T-cell (primary cell): ENCODE results near the gene FAM20C. TPM values are rescaled to one million over a fixed set of nuclear protein-coding genes. Genes with fewer than 3 reads are reported as not detected.

Experiments
- ATAC-seq, 4 experiments: fragments of 200-7000 bp in 3 of 4; fragments of 150-1000 bp in 1 of 4; cut with Tn5 transposase; replicated peaks in 1 of 4; 1 replicate in 3 of 4; 2 replicates in 1 of 4; pipeline ENCODE4 v1.10.0; 2021; ENCODE audit warnings: moderate library complexity in 3 of 4, mild to moderate bottlenecking in 2 of 4, moderate number of reproducible peaks in 1 of 4
- CTCF ChIA-PET, 2 donors: fragments of 300-600 bp; sonication (Branson Sonifier 250); formaldehyde crosslinking; loops; one replicate each; lab custom pipeline; 2022; ENCODE audit warnings: antibody characterized with exemption in 2 of 2; lab: Charles Lee
- POLR2A ChIA-PET, 2 donors: fragments of 300-600 bp; sonication (Branson Sonifier 250); formaldehyde crosslinking; loops; one replicate each; lab custom pipeline; 2022; ENCODE audit warnings: antibody characterized with exemption in 2 of 2; lab: Charles Lee
- DNase-seq, 35 experiments: peaks; one replicate each; pipeline versions ENCODE4 v3.0.0 to v3.0.0-alpha.2; 2013 to 2023
- H3K27ac ChIP-seq: one replicate; pipeline ENCODE4 v1.5.1; 2013; ENCODE audit warnings: low read length
- H3K27me3 ChIP-seq, 2 experiments: replicated peaks in 1 of 2; 1 replicate in 1 of 2; 2 replicates in 1 of 2; pipeline versions ENCODE4 v1.6.1 to v1.7.0; 2013; ENCODE audit warnings: low read length in 1 of 2, mixed read lengths in 1 of 2; ENCODE audit not compliant: control insufficient read depth in 2 of 2, insufficient read depth in 2 of 2; ENCODE audit errors: extremely low read depth in 1 of 2
- H3K36me3 ChIP-seq, 2 donors: 1 replicate in 1 of 2; 2 replicates in 1 of 2; pipeline versions ENCODE4 v1.6.1 to v1.7.0; 2013; ENCODE audit warnings: low read length in 1 of 2; ENCODE audit not compliant: control insufficient read depth in 2 of 2, insufficient read depth in 1 of 2; ENCODE audit errors: extremely low read depth in 1 of 2
- H3K4me1 ChIP-seq, 2 experiments: 1 replicate in 1 of 2; 2 replicates in 1 of 2; pipeline versions ENCODE4 v1.6.1 to v1.7.0; 2013; ENCODE audit warnings: low read length in 2 of 2, mixed read lengths in 1 of 2; ENCODE audit not compliant: insufficient read depth in 2 of 2, control insufficient read depth in 1 of 2; ENCODE audit errors: extremely low read depth in 1 of 2
- H3K4me3 ChIP-seq, 2 donors: 1 replicate in 1 of 2; 2 replicates in 1 of 2; pipeline versions ENCODE4 v1.5.1 to v1.7.0; 2013; ENCODE audit warnings: mild to moderate bottlenecking in 2 of 2, low read length in 1 of 2, moderate library complexity in 1 of 2; ENCODE audit not compliant: control insufficient read depth in 1 of 2; ENCODE audit errors: extremely low read depth in 1 of 2
- H3K9me3 ChIP-seq: 2 replicates; pipeline ENCODE4 v1.7.0; 2013
- H3K27ac Mint-ChIP-seq, 2 donors: one replicate each; pipeline ENCODE4 v1.8.0; 2020 to 2021; ENCODE audit warnings: mild to moderate bottlenecking in 2 of 2, mixed read lengths in 2 of 2
- H3K27me3 Mint-ChIP-seq, 2 donors: one replicate each; pipeline ENCODE4 v1.8.0; 2021 to 2022; ENCODE audit warnings: mixed read lengths in 2 of 2
- H3K36me3 Mint-ChIP-seq: one replicate; pipeline ENCODE4 v1.8.0; 2021; ENCODE audit warnings: mixed read lengths
- H3K4me1 Mint-ChIP-seq, 3 donors: one replicate each; pipeline ENCODE4 v1.8.0; 2020 to 2022; ENCODE audit warnings: mixed read lengths in 3 of 3, mild to moderate bottlenecking in 1 of 3
- H3K4me3 Mint-ChIP-seq, 3 donors: one replicate each; pipeline ENCODE4 v1.8.0; 2020 to 2022; ENCODE audit warnings: mild to moderate bottlenecking in 3 of 3, mixed read lengths in 3 of 3, moderate library complexity in 3 of 3
- H3K9me3 Mint-ChIP-seq, 3 donors: one replicate each; pipeline ENCODE4 v1.8.0; 2020 to 2022; ENCODE audit warnings: mixed read lengths in 3 of 3
- WGBS: methylation state at CpG from one replicate; pipeline ENCODE4 v1.1.5; 2013; ENCODE audit warnings: missing lambda C conversion rate; ENCODE audit not compliant: insufficient coverage; 5-methylcytosine and 5-hydroxymethylcytosine counted together
- total RNA-seq, 35 experiments: library from RNA in 6 of 35; stranded (reverse) in 6 of 35; fragments of 120-200 nt in 1 of 35; gene quantifications; one replicate each; pipeline versions ENCODE4 v1.2.1 to v1.2.4 and lab custom pipeline; 2013 to 2026

Gene FAM20C
- total RNA-seq, 5 donors from 2014 or later (not counting 1 experiment from before 2014, with no cell fraction given) = 0.18 to 2.0 (median 1.2) TPM

GRCh38 chr7:208816-209215 is 16.4 kb downstream of the FAM20C start:
- POLR2A ChIA-PET = no interaction called here
- H3K36me3 Mint-ChIP-seq = no peaks in the 10 kb centered on the region
- H3K9me3 Mint-ChIP-seq = no peaks in the 10 kb centered on the region
- Histone ChIP-seq H3K27me3 (peaks cover 0 to 4% of the 10 kb centered on the region in 2 experiments), H3K27ac (no peak overlapping the region), H3K36me3 (no peaks in the 10 kb centered on the region), H3K4me1 (no peaks in the 10 kb centered on the region), H3K9me3 (no peaks in the 10 kb centered on the region), H3K4me3 (no peak overlapping the region)
- H3K27ac Mint-ChIP-seq = no peak overlapping the region
- 91% methylated on average over 5 of the region's 17 CpGs for WGBS
- H3K4me3 Mint-ChIP-seq = no peak overlapping the region
- H3K4me1 Mint-ChIP-seq = no peaks in the 10 kb centered on the region
- no peak for ATAC-seq
- no peaks in the 10 kb centered on the region for H3K27me3 Mint-ChIP-seq
- CTCF ChIA-PET = no interaction called here
- DNase-seq = no peak

GRCh38 chr7:209416-209815 is 17.0 kb downstream of the FAM20C start:
- Mint-ChIP-seq H3K27me3 (peaks cover 0 to 2% of the 10 kb centered on the region in 2 donors), H3K4me3 (no peak overlapping the region), H3K4me1 (no peaks in the 10 kb centered on the region), H3K9me3 (no peaks in the 10 kb centered on the region), H3K36me3 (no peaks in the 10 kb centered on the region), H3K27ac (no peak overlapping the region)
- no peak for ATAC-seq
- ChIA-PET CTCF (no interaction called here), POLR2A (no interaction called here)
- H3K4me3 ChIP-seq = no peak overlapping the region
- no peak for DNase-seq
- peaks cover 0 to 4% of the 10 kb centered on the region in 2 experiments for H3K27me3 ChIP-seq
- no peak overlapping the region for H3K27ac ChIP-seq
- no peaks in the 10 kb centered on the region for H3K4me1 ChIP-seq
- H3K36me3 ChIP-seq = no peaks in the 10 kb centered on the region
- 61% methylated on average over 8 of the region's 10 CpGs for WGBS
- H3K9me3 ChIP-seq = no peaks in the 10 kb centered on the region

GRCh38 chr7:209906-210305 is 17.5 kb downstream of the FAM20C start:
- Histone ChIP-seq H3K4me1 (no peaks in the 10 kb centered on the region), H3K4me3 (no peak overlapping the region), H3K27ac (no peak overlapping the region), H3K9me3 (no peaks in the 10 kb centered on the region), H3K36me3 (no peaks in the 10 kb centered on the region), H3K27me3 (peaks cover 0 to 4% of the 10 kb centered on the region in 2 experiments)
- no peaks in the 10 kb centered on the region for H3K9me3 Mint-ChIP-seq
- H3K27me3 Mint-ChIP-seq = peaks cover 0 to 4% of the 10 kb centered on the region in 2 donors
- no peak overlapping the region for H3K4me3 Mint-ChIP-seq
- H3K27ac Mint-ChIP-seq = no peak overlapping the region
- no peak for ATAC-seq
- WGBS = 65% methylated on average over 23 of the region's 24 CpGs
- H3K36me3 Mint-ChIP-seq = no peaks in the 10 kb centered on the region
- no peaks in the 10 kb centered on the region for H3K4me1 Mint-ChIP-seq
- CTCF ChIA-PET = no interaction called here
- no peak for DNase-seq
- POLR2A ChIA-PET = no interaction called here

- Mint-ChIP-seq H3K4me1 (no peaks in the 10 kb centered on the region), H3K27ac (no peak overlapping the region), H3K36me3 (no peaks in the 10 kb centered on the region), H3K27me3 (peaks cover 0 to 5% of the 10 kb centered on the region in 2 donors), H3K4me3 (no peak overlapping the region), H3K9me3 (no peaks in the 10 kb centered on the region)
- peaks cover 0 to 4% of the 10 kb centered on the region in 2 experiments for H3K27me3 ChIP-seq
- no peak overlapping the region for H3K27ac ChIP-seq
- 89% methylated on average over 23 of the region's 31 CpGs for WGBS
- H3K36me3 ChIP-seq = no peaks in the 10 kb centered on the region
- ChIA-PET CTCF (no interaction called here), POLR2A (no interaction called here)
- H3K4me3 ChIP-seq = no peak overlapping the region
- H3K4me1 ChIP-seq = no peaks in the 10 kb centered on the region
- DNase-seq = no peak
- ATAC-seq = no peak
- no peaks in the 10 kb centered on the region for H3K9me3 ChIP-seq
Observed at GRCh38 chr7:210401-210925, 18.1 kb downstream of the FAM20C start.

GRCh38 chr7:211033-211714 is 18.8 kb downstream of the FAM20C start:
- CTCF ChIA-PET = no interaction called here
- no peaks in the 10 kb centered on the region for H3K9me3 ChIP-seq
- Mint-ChIP-seq H3K27me3 (peaks cover 0 to 5% of the 10 kb centered on the region in 2 donors), H3K36me3 (no peaks in the 10 kb centered on the region), H3K27ac (no peak overlapping the region), H3K9me3 (no peaks in the 10 kb centered on the region), H3K4me3 (no peak overlapping the region), H3K4me1 (no peaks in the 10 kb centered on the region)
- H3K4me1 ChIP-seq = no peaks in the 10 kb centered on the region
- no peak for ATAC-seq
- POLR2A ChIA-PET = no interaction called here
- H3K27ac ChIP-seq = no peak overlapping the region
- H3K27me3 ChIP-seq = peaks cover 0 to 4% of the 10 kb centered on the region in 2 experiments
- DNase-seq = no peak
- H3K4me3 ChIP-seq = no peak overlapping the region
- WGBS = 90% methylated on average over 13 of the region's 21 CpGs
- no peaks in the 10 kb centered on the region for H3K36me3 ChIP-seq

- 94% methylated on average over 17 of the region's 19 CpGs for whole genome bisulfite sequencing
- H3K36me3 ChIP-seq = no peaks in the 10 kb centered on the region
- ATAC-seq (no peak), DNase-seq (no peak)
- H3K36me3 Mint-ChIP-seq = no peaks in the 10 kb centered on the region
- H3K9me3 Mint-ChIP-seq = no peaks in the 10 kb centered on the region
- no peak overlapping the region for H3K4me3 Mint-ChIP-seq
- H3K4me1 Mint-ChIP-seq = no peaks in the 10 kb centered on the region
- no peaks in the 10 kb centered on the region for H3K9me3 ChIP-seq
- H3K27ac Mint-ChIP-seq = no peak overlapping the region
- ChIA-PET POLR2A (no interaction called here), CTCF (no interaction called here)
- H3K4me1 ChIP-seq = no peaks in the 10 kb centered on the region
- H3K27ac ChIP-seq = no peak overlapping the region
- H3K27me3 Mint-ChIP-seq = peaks cover 0 to 5% of the 10 kb centered on the region in 2 donors
- peaks cover 0 to 4% of the 10 kb centered on the region in 2 experiments for H3K27me3 ChIP-seq
- no peak overlapping the region for H3K4me3 ChIP-seq
Observed at GRCh38 chr7:211715-212058, 19.3 kb downstream of the FAM20C start.
